BJ (cell line): ENCODE results near the gene SLC25A14. TPM values are rescaled to one million over a fixed set of nuclear protein-coding genes. Genes with fewer than 3 reads are reported as not detected.

ENCODE experiments used
- CTCF ChIA-PET: fragments of 350-600 bp; formaldehyde crosslinking; extraction: SDS; loops from one replicate; lab custom pipeline; 2021; ENCODE audit warnings: antibody characterized with exemption, inconsistent platforms; lab: Yijun Ruan, JAX
- POLR2A ChIA-PET: fragments of 300-600 bp; sonication (Branson Sonifier 250); formaldehyde crosslinking; extraction: SDS; loops from one replicate; lab custom pipeline; 2021; ENCODE audit warnings: antibody characterized with exemption; lab: Charles Lee
- DNase-seq: peaks from one replicate; pipeline ENCODE4 v3.0.0-alpha.2; 2011; ENCODE audit warnings: low read depth
- H3K27me3 ChIP-seq: 2 replicates; pipeline ENCODE4 v1.6.0; 2011; ENCODE audit warnings: low read length; ENCODE audit not compliant: control insufficient read depth, insufficient read depth
- H3K36me3 ChIP-seq: 2 replicates; pipeline ENCODE4 v1.5.1; 2011; ENCODE audit warnings: low read length; ENCODE audit not compliant: control insufficient read depth, insufficient read depth
- H3K4me3 ChIP-seq: 2 replicates; pipeline ENCODE4 v1.5.1; 2011; ENCODE audit warnings: low read depth, mild to moderate bottlenecking, control low read depth, low read length
- polyA plus RNA-seq: library from polyadenylated mRNA; depleted of rRNA; stranded (reverse); fragments of >200 nt; gene quantifications from 2 replicates; pipeline ENCODE4 v1.2.3, GENCODE V29; 2011
- TF ChIP-seq, protein P1 (sequence below): IDR thresholded peaks from 2 replicates; pipeline ENCODE4 v1.5.1; 2011; ENCODE audit warnings: low read depth, mild to moderate bottlenecking, control low read depth, inconsistent platforms, low read length, moderate library complexity; ENCODE audit not compliant: insufficient read depth

The SLC25A14 gene
- polyA plus RNA-seq, 1 experiment: 11.0 TPM

DNA sequence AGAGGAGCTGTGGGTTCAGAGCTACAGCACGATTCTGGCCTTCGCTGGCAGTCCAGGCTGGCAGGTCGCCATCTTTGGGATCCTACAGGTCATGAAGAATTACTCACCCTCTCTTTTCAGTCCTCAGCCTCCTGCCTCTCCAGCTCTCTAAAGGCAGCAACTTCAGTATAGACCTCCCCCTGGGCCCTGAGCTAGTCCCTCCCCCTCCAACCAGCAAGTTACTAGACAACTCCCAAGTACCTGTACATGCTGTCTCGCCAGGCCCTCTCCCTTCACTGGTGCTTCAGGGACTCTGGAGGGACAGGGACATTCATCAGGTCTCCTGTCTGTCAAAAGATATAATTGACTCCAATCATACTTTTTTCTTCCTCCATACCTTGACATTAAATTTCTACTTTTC is 45.8 kb downstream of the SLC25A14 start, which contains the start of gene GPR119:
Gene GPR119 (minus strand): TSS at position 155 of the 400 bp plus-strand sequence. CDS start 227 bp downstream, outside the sequence.
- ChIA-PET POLR2A (no interaction called here), CTCF (interaction anchor here (1.8 kb wide), 1 partner anchor 531 kb away, joined by 5 read pairs; no protein-coding TSS in a partner anchor)

DNA sequence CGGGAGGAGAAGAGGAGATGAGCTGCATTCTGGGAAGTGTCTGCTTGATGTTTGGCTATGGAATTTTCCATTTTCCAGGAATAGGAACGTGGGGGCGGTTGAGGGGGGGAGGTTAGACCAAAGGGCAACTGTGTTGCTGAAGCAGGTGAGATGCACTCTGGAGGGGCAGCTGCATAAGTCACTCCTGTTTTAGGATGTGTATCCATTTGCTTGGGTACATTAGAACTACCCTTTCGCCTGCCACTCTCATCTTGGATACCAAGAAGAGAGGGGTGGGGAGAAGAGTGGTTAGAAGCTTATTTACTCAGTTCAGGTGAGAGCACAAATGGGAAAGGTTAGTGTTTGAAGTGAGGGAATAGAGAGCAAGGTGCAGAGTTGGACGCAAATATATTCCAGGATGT is 46.7 kb downstream of the SLC25A14 start:
- ChIA-PET POLR2A (no interaction called here), CTCF (no interaction called here)
- DNase-seq: no peak
- H3K4me3 ChIP-seq: no peak overlapping the region
- H3K27me3 ChIP-seq: no peaks in the 10 kb centered on the region
- no peaks in the 10 kb centered on the region for H3K36me3 ChIP-seq
- TF ChIP-seq, protein P1, sequence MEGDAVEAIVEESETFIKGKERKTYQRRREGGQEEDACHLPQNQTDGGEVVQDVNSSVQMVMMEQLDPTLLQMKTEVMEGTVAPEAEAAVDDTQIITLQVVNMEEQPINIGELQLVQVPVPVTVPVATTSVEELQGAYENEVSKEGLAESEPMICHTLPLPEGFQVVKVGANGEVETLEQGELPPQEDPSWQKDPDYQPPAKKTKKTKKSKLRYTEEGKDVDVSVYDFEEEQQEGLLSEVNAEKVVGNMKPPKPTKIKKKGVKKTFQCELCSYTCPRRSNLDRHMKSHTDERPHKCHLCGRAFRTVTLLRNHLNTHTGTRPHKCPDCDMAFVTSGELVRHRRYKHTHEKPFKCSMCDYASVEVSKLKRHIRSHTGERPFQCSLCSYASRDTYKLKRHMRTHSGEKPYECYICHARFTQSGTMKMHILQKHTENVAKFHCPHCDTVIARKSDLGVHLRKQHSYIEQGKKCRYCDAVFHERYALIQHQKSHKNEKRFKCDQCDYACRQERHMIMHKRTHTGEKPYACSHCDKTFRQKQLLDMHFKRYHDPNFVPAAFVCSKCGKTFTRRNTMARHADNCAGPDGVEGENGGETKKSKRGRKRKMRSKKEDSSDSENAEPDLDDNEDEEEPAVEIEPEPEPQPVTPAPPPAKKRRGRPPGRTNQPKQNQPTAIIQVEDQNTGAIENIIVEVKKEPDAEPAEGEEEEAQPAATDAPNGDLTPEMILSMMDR: no peak

More for the DNA sequence above, 45.8 kb downstream of the SLC25A14 start, which contains the start of gene GPR119:
- Histone ChIP-seq H3K36me3 (no peaks in the 10 kb centered on the region), H3K4me3 (no peak within 1 kb of the TSS), H3K27me3 (no peaks in the 10 kb centered on the region)
- TF ChIP-seq, protein P1: no peak
- DNase-seq: no peak

DNA sequence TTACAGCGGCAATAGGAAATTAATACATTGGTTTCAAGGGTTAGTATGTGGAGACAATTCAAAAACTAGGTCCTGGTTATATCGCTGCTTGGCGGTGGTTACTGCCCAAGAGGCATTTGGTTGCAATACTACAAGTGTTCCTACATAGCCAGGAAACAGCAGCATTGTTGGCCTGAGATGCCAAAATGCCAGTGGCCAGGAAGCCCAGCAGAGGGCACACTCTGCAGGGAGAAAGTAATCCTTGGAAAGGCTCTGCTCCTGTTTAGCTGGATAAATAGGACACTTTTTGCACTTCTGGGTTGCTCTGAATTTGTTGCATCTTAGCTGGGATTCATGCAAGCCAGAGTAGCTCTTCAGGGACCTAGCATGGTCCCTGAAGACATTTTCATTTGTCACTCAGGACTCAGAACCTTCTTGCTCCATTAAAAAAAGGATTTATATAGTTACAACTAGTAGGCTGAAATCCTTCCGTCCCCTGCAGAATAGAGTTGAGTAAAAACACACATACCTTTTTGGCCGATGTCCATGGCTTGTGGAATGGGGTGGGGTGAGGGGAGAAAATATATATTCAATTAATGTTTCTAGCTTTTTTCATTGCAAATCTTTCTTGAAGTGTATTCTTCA is 53.8 kb downstream of the SLC25A14 start:
- POLR2A ChIA-PET: interaction anchor here (0.7 kb wide), 1 partner anchor 523 kb away, joined by 3 read pairs; no protein-coding TSS in a partner anchor
- CTCF ChIA-PET: interaction anchor here (0.7 to 6.1 kb wide), 8 partner anchors 15 to 527 kb away, joined by 3 to 94 read pairs (median 4); no protein-coding TSS in a partner anchor
- Histone ChIP-seq H3K4me3 (no peak overlapping the region), H3K27me3 (no peaks in the 10 kb centered on the region), H3K36me3 (no peaks in the 10 kb centered on the region)
- DNase-seq: no peak
- TF ChIP-seq, protein P1: peak; percentile 75

- CTCF ChIA-PET: interaction anchor here (6.1 kb wide), 1 partner anchor 522 kb away, joined by 94 read pairs; no protein-coding TSS in a partner anchor
- Histone ChIP-seq H3K27me3 (no peaks in the 10 kb centered on the region), H3K4me3 (no peak overlapping the region), H3K36me3 (no peaks in the 10 kb centered on the region)
- POLR2A ChIA-PET: no interaction called here
- no peak for DNase-seq
- TF ChIP-seq, protein P1: no peak
Observed at GRCh38 chrX:130395341-130395740, 55.6 kb downstream of the SLC25A14 start.

DNA sequence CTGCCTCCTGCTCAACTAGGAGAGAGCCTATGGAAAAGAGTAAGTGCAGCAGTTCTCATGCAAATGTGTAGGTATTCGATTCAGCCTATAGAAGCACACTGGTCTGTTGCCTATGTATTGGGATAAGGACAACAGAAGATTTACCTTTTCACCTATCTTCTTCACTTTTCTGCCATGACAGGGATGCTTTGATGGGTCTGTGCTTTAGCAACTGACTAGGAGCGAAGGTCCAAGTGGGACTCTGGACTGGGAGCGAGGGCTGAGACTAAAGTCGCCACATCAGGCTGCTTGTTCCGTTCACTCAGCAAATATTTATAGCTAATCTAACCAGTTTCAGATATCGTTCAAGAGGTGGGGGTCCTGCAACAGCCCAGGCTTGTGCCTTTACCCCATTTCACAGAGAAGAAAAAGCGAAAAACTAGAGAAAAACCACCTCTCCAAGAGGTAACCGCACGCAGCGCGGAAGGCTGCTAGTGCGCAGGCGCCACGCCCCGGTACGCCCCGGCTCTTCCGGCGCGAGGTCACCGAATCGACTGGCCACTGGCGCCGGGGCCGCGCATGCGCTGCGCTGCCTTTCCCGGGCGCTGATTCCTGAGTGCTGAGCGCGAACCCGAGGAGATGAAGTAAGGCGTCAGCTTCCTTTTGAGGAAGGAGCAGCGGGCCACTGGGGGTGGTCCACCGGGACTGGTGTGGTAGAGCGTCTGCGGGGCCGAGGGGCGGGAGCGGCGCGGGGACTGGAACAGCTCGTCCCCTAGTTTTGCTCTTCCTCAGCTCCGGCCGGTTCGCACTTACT is 61.9 kb downstream of the SLC25A14 start, which contains the start of gene RBMX2:
Gene RBMX2 (plus strand): TSS at position 573 of the 793 bp plus-strand sequence. CDS start 46 bp downstream, at position 619.
- peak; percentile 10 for DNase-seq
- CTCF ChIA-PET: interaction anchor here (0.9 to 1.1 kb wide), 2 partner anchors 73 to 513 kb away, joined by 3 read pairs; no protein-coding TSS in a partner anchor
- TF ChIP-seq, protein P1: no peak
- Histone ChIP-seq H3K36me3 (no peaks in the 10 kb centered on the region), H3K27me3 (no peaks in the 10 kb centered on the region), H3K4me3 (peak within 1 kb of the TSS; percentile 77)
- POLR2A ChIA-PET: no interaction called here
